GM12892 (cell line): ENCODE measurements around the gene C7orf25.
"Not testable (repeated sequence)": the region's sequence is repeated elsewhere in the genome, so short reads cannot be mapped to it uniquely, and the experiment has no call there.

Experiments used
- DNase-seq: peaks from one replicate; pipeline ENCODE4 v3.0.0; 2011; ENCODE audit not compliant: insufficient read length
- FAIRE-seq: peaks from 2 replicates; lab custom pipeline; 2011; peaks lifted over from hg19 to GRCh38; lab: Jason Lieb, UNC
- POLR2A ChIP-seq: IDR thresholded peaks from 2 replicates; pipeline ENCODE4 v1.6.1; 2011; ENCODE audit warnings: low read depth, low read length, control low read depth
- POLR2AphosphoS5 ChIP-seq: IDR thresholded peaks from 2 replicates; pipeline ENCODE4 v1.6.1; 2011; ENCODE audit warnings: low read depth, low read length, control low read depth
- TAF1 ChIP-seq: IDR thresholded peaks from 2 replicates; pipeline ENCODE4 v1.6.1; 2011; ENCODE audit warnings: low read depth, mild to moderate bottlenecking, control low read depth, low read length, borderline replicate concordance

C7orf25 gene

DNA sequence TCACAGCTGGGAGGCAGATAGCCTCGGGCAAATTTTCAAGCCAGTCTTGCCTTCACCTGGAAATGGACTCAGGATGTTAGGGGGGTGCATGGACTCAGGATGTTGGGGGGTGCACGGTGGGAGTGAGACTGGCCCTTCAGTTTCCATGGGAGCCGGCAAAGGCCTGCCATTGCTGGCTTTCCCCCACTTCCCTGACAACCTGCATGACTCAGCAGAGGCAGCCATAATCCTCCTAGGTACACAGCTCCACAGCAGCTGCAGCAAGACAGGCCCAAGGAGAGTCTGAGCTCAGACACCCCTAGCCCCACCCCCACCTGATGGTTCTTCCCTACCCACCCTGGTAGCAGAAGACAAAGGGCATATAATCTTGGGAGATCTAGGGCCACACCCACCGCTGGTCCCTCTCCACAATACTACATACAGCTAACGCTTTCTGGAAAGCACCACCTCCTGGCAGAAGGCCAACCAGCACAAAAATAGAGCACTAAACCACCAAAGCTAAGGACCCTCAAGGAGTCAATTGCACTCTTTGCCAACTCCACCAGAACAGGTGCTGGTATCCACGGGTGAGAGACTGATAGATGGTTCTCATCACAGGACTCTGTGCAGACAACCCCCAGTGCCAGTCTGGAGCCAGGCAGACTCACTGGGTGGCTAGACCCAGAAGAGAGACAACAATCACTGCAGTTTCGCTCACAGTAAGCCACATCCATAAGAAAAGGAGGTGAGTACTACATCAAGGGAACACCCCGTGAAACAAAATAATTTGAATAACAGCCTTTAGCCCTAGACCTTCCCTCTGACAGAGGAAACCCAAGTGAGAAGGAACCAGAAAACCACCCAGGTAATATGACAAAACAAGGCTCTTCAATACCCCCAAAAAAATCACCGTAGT lies 18.3 kb downstream of the C7orf25 start:
- FAIRE-seq (no peak), DNase-seq (no peak)
- TF ChIP-seq POLR2A, result no peak
- TF ChIP-seq TAF1, result no peak
- TF ChIP-seq POLR2AphosphoS5, result no peak

DNA sequence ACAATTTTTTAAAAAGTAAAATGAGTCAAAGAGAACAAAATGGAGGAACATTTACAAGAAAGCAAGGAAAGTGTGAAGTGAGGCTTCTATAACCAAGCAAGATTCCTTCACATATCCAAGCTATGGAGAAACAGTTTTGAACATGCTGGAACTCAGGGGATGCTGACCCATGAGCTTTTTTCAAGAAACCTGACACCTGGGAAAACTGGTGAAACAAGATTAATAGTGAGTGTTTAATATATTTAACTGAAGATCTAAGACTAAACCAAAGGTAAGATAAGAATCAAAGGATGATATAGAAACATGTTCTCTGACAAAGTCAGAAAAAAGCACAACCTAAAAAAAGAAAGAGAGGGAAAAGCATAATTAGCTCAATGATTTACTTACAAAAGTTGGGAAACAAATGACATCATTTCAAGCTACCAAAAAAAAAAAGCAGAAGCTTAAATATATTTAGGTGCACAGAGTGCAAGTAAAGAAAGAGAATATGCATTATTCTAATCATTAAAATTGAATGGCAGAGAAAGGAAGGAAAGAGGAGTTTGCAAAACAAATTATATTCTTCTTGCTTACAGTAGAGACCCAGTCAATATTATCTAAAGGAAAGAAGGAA lies 24.9 kb downstream of the C7orf25 start:
- no peak for TF ChIP-seq TAF1
- no peak for TF ChIP-seq POLR2AphosphoS5
- TF ChIP-seq POLR2A, result no peak
- DNase-seq (no peak), FAIRE-seq (peak; percentile 27)

DNA sequence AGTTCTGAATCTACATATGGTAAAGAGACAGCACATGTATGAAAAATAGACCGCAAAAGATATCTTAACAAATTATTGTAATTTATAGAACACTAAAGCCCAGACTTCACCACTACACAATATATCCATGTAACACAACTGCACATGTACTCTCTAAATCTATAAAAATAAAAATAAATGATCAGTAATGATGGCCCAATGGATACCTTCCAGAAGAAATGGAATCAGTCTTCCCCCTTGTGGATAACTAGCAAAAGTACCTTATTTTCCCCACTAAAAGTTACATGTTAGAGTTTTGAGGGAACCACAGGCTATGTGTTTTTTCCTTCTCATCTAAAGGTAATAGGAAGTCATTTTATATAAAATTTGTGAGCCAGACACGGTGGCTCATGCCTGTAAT lies 25.7 kb downstream of the C7orf25 start:
- no peak for FAIRE-seq
- no peak for DNase-seq
- TF ChIP-seq POLR2AphosphoS5 (no peak), TAF1 (no peak), POLR2A (no peak)

DNA sequence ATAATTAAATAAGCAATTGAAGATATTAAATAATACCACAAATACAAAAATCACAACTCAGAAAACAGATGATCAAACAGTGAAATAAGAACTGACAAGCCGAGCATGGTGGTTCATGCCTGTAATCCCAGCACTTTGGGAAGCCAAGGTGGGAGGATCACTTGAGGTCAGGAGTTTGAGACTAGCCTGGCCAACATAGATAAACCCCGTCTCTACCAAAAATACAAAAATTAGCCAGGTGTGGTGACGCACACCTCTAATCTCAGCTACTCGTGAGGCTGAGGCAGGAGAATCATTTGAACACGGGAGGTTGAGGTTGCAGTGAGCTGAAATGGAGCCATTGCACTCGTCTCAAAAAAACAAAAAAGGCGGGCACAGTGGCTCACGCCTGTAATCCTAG lies 26.7 kb downstream of the C7orf25 start:
- not testable (repeated sequence) for DNase-seq, FAIRE-seq

DNA sequence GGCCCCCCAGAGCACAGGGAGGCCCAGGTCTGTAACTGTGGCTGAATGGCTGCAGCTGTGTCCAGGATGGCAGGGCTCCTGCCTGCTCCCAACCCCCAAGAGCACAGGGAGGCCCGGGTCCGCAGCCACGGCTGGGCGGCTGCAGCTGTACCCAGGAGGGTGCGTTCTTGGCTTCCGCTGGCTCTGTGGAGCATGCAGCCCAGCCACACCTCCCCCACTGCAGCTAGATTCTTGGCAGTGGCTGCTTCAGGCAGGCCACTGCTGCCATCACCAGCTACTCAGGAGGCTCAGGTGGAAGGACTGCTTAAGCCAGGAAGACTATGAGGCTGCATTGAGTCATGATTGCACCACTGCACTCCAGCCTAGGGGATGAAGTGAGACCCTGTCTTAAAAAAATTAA lies 27.9 kb downstream of the C7orf25 start:
- TF ChIP-seq POLR2AphosphoS5 (no peak), POLR2A (no peak), TAF1 (no peak)
- DNase-seq (no peak), FAIRE-seq (no peak)

DNA sequence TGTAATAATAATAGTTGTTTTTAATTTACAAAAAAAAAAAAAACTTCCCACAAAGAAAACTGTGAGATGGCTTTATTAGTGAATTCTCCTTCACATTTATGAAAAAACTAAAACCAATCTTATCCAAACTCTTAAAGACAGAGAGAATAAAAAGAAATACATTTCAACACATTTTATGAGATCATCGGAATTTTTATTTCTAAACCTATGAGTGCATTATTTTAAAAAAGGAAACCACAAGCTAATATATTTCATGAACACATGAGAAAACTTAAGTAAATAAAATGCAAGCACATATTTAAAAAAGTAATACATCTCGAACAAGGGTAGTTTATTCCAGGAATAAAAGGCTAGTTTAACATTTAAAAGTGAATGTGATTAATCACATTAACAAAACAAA lies 31.5 kb downstream of the C7orf25 start:
- no peak for TF ChIP-seq POLR2AphosphoS5
- FAIRE-seq (no peak), DNase-seq (no peak)

DNA sequence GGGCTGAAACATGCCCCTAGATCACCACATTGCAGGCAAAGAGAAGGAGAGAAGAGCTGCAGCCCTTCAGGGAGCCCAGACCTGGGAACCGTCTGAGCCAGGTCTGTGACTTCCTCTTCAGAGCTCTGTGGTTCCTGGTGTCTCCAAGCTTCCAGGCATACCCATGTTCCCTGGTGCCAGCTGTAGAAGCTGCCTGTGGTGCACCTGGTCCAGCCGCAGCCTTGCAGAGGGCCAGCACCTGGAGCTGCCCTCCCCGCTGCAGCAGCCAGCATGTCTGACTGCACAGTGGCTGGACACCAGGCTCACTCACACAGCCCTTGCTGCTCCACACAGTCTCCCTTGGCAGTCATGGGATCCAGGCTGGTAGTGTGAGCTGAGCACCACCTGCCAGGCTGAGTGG lies 33.6 kb downstream of the C7orf25 start:
- no peak for FAIRE-seq
- TF ChIP-seq POLR2A (no peak), POLR2AphosphoS5 (no peak), TAF1 (no peak)

DNA sequence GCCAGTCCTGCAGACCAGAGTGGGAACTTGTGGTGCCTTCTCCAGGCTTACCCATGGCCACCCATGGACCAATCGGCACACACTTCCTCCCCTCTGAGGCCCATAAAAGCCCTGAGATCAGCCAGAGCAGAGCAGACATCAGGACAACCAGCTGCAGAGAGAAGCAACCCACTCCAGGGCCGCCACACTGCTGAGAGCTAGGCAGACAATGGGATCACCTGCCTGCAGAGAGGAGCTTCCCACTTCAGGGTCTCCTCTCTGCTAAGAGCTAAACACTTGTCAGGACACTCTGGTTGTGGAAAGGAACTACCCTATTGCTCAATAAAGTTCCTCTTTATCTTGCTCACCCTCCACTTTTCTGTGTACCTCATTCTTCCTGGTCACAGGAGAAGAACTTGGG lies 34.0 kb downstream of the C7orf25 start:
- DNase-seq, result no peak
- FAIRE-seq, result no peak
- TF ChIP-seq POLR2AphosphoS5 (no peak), TAF1 (no peak), POLR2A (no peak)

More for the DNA sequence above, 33.6 kb downstream of the C7orf25 start:
- no peak for DNase-seq

DNA sequence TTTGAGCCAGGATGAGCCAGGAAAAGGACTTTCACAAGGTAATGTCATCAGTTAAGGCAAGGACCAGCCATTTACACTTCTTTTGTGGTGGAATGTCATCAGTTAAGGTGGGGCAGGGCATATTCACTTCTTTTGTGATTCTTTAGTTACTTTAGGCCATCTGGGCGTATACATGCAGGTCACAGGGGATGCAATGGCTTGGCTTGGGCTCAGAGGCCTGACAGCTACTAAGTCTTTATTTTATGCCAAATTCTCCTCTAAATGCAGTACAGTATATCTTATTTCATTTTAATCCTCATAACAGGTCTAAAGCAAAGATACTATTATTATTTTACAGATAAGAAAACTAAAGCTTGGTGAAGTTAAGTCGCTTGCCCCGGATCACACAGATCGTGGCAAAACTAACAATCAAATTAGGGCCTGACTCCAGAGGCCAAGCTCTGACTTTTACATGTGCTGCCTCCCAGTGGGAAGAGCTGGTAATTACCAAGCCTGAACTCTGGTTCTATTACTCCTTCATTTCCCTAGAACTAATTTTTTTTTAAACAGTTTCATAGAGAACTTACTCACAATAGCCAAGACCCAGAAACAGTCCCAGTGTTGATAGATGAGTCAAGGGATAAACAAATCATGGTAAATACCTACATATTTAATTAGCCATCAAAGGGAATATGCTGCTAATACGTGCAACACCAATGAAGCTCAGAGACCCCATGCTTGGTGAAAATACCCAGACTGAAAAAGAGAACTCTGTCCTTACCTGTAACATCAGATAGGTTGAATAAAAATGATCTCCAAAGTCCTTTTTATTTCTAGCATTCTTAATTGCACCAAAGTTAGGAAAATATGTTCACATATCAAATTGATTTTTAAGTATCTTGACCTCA lies 35.4 kb downstream of the C7orf25 start:
- TF ChIP-seq POLR2A (no peak), POLR2AphosphoS5 (no peak), TAF1 (no peak)
- no peak for DNase-seq
- FAIRE-seq, result no peak

DNA sequence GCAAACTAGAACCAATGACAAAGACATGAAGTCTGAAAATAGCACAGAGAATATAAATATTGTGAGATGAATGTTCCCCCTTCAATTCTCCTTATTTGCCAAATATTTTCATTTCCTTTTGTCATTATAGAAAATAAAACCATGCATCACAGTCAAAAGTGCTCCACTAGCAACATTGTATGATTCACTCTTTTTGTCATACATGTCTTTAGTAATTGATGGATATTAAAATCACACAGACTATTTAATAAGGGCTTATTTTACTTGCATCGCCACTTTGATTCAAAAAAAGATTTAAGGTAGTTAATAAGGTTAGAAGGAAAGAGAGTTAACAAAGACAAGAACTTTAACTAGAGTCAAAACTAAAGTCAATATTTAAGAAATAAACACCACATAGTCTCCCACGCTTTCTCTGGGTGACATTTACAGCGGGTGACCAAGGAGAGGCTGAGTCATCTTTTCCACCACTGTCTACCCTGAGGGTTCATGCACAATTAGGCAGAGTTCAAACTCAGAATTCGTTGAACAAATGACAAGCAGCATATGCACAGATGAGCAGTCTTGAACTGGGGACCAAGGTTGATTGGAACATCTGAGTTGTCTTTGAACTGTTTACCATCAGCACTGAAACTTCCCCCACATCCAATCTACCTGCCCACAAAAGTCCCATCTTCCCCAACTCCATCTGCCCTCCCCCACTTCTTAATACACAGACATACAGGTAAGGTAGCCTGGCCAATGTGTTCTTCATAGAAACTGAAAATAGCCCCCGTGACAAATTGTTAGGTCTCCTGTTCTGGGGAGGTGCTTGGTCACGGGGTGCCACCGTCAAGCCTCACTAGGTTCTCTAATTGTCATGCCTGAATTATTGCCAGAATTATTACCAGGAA lies 42.5 kb downstream of the C7orf25 start:
- TF ChIP-seq TAF1 (no peak), POLR2AphosphoS5 (no peak; the same call in 1 of the 2 replicates), POLR2A (no peak)
- FAIRE-seq (peak; percentile 76), DNase-seq (no peak)

DNA sequence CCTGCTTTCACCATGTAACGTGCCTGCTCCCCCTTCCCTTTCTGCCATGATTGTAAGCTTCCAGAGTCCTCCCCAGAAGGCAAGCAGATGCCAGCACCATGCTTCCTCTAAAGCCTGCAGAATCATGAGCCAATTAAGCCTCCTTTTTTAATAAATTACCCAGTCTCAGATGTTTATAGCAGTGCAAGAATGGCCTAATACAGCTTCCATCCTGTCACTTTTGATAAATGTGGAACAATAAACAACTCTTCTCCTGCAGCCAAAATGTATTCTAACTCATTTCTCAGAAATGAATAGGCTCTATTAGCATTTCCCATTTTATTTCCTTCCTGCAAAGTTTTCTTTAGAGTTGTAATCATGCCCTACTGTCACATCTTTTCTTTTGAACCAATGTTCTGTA lies 43.4 kb downstream of the C7orf25 start:
- FAIRE-seq (no peak), DNase-seq (no peak)
- TF ChIP-seq TAF1 (no peak), POLR2AphosphoS5 (no peak), POLR2A (no peak)
